ENCODE measurements around the gene TP63.

DNA sequence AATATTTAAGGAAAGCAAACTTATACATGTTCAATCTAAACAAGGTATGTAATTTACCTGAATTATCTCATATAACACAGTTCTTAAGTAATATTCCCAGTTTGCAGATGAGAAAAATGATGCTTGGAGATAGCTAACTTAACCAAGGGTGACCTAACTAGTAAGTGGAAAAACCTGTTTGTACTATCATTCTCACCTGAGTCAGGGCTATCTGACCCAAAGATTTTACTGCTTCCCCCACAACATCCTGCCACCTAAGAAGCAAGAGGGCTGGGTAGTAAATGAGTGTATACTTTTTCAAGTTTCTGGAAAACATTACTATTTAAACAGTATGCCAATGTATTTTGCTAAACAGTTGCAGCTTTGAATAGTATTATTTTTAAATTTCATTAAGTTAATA lies 10.6 kb downstream of the TP63 start:
- TF ChIP-seq, protein P1, sequence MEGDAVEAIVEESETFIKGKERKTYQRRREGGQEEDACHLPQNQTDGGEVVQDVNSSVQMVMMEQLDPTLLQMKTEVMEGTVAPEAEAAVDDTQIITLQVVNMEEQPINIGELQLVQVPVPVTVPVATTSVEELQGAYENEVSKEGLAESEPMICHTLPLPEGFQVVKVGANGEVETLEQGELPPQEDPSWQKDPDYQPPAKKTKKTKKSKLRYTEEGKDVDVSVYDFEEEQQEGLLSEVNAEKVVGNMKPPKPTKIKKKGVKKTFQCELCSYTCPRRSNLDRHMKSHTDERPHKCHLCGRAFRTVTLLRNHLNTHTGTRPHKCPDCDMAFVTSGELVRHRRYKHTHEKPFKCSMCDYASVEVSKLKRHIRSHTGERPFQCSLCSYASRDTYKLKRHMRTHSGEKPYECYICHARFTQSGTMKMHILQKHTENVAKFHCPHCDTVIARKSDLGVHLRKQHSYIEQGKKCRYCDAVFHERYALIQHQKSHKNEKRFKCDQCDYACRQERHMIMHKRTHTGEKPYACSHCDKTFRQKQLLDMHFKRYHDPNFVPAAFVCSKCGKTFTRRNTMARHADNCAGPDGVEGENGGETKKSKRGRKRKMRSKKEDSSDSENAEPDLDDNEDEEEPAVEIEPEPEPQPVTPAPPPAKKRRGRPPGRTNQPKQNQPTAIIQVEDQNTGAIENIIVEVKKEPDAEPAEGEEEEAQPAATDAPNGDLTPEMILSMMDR (IDR thresholded peaks at IDR 0.05), result no peak
- no peak for TF ChIP-seq POLR2A (IDR thresholded peaks at IDR 0.05)
